HCT116 (cell line): ENCODE data around the gene MRM3.

Experiments
- EZH2 ChIP-seq: fragments of 200-600 bp; sonication (generic); IDR thresholded peaks from 2 replicates; pipeline ENCODE4 v1.6.1; 2017; ENCODE audit warnings: antibody characterized with exemption, mixed run types
- POLR2AphosphoS5 ChIP-seq: IDR thresholded peaks from 2 replicates; pipeline ENCODE4 v1.6.1; 2011; ENCODE audit warnings: mild to moderate bottlenecking, low read depth, low read length, moderate library complexity
- RAD21 ChIP-seq: IDR thresholded peaks from 2 replicates; pipeline ENCODE4 v1.6.1; 2012; ENCODE audit warnings: low read depth, mild to moderate bottlenecking
- YY1 ChIP-seq: IDR thresholded peaks from 2 replicates; pipeline ENCODE4 v1.6.1; 2011; ENCODE audit warnings: low read length, low read depth, moderate library complexity, mild to moderate bottlenecking; ENCODE audit not compliant: insufficient replicate concordance; ENCODE audit errors: extremely low read depth
- TF ChIP-seq, protein P1 (sequence below): IDR thresholded peaks from 2 replicates; pipeline ENCODE4 v1.6.1; 2011; ENCODE audit warnings: mild to moderate bottlenecking, low read length, moderate library complexity; ENCODE audit not compliant: insufficient replicate concordance; ENCODE audit errors: extremely low read depth
- TF ChIP-seq, protein P2 (sequence below), 3 experiments: fragments of 200-600 bp in 1 of 3; sonication (generic) in 1 of 3; IDR thresholded peaks in 2 of 3; conservative IDR thresholded peaks in 1 of 3; 2 replicates each; pipeline ENCODE4 v1.5.1; 2012 to 2017; ENCODE audit warnings: low read depth in 2 of 3, low read length in 2 of 3, antibody characterized with exemption in 1 of 3, borderline replicate concordance in 1 of 3, control low read depth in 1 of 3, mild to moderate bottlenecking in 1 of 3, mixed read lengths in 1 of 3, mixed run types in 1 of 3, moderate library complexity in 1 of 3; ENCODE audit not compliant: insufficient read depth in 1 of 3
- TF ChIP-seq, protein P3 (sequence below): IDR thresholded peaks from 2 replicates; pipeline ENCODE4 v1.6.1; 2012
- TF ChIP-seq, protein P4 (sequence below): IDR thresholded peaks from 2 replicates; pipeline ENCODE4 v1.6.1; 2012; ENCODE audit warnings: low read depth
- TF ChIP-seq, protein P5 (sequence below): IDR thresholded peaks from 2 replicates; pipeline ENCODE4 v1.6.1; 2012

DNA sequence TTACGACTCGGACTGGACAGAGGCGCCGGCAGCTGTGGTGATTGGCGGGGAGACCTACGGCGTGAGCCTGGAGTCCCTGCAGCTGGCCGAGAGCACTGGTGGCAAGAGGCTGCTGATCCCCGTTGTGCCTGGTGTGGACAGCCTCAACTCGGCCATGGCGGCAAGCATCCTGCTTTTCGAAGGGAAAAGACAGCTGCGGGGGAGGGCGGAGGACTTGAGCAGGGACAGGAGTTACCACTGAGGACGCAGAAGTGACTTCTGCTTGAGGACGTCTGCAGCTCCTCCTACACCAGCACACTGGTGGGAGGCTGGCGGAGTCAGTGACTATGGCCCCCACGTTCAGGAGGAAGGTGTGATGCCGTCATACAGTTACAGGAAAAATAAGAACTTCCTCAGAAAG is 9.7 kb downstream of the MRM3 start:
- TF ChIP-seq RAD21, result no peak
- TF ChIP-seq, protein P1, sequence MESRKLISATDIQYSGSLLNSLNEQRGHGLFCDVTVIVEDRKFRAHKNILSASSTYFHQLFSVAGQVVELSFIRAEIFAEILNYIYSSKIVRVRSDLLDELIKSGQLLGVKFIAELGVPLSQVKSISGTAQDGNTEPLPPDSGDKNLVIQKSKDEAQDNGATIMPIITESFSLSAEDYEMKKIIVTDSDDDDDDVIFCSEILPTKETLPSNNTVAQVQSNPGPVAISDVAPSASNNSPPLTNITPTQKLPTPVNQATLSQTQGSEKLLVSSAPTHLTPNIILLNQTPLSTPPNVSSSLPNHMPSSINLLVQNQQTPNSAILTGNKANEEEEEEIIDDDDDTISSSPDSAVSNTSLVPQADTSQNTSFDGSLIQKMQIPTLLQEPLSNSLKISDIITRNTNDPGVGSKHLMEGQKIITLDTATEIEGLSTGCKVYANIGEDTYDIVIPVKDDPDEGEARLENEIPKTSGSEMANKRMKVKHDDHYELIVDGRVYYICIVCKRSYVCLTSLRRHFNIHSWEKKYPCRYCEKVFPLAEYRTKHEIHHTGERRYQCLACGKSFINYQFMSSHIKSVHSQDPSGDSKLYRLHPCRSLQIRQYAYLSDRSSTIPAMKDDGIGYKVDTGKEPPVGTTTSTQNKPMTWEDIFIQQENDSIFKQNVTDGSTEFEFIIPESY, result no peak
- TF ChIP-seq, protein P2, sequence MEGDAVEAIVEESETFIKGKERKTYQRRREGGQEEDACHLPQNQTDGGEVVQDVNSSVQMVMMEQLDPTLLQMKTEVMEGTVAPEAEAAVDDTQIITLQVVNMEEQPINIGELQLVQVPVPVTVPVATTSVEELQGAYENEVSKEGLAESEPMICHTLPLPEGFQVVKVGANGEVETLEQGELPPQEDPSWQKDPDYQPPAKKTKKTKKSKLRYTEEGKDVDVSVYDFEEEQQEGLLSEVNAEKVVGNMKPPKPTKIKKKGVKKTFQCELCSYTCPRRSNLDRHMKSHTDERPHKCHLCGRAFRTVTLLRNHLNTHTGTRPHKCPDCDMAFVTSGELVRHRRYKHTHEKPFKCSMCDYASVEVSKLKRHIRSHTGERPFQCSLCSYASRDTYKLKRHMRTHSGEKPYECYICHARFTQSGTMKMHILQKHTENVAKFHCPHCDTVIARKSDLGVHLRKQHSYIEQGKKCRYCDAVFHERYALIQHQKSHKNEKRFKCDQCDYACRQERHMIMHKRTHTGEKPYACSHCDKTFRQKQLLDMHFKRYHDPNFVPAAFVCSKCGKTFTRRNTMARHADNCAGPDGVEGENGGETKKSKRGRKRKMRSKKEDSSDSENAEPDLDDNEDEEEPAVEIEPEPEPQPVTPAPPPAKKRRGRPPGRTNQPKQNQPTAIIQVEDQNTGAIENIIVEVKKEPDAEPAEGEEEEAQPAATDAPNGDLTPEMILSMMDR (IDR thresholded peaks at IDR 0.05 in 2 of 3, conservative IDR thresholded peaks at IDR 0.05 in 1 of 3; ENCODE audit: borderline replicate concordance in 1 of 3, insufficient read depth in 1 of 3, low read depth in 2 of 3, low read length in 2 of 3), result no peak
- no peak for TF ChIP-seq YY1
- TF ChIP-seq POLR2AphosphoS5, result no peak
- TF ChIP-seq, protein P3, sequence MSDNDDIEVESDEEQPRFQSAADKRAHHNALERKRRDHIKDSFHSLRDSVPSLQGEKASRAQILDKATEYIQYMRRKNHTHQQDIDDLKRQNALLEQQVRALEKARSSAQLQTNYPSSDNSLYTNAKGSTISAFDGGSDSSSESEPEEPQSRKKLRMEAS, result no peak
- TF ChIP-seq, protein P4, sequence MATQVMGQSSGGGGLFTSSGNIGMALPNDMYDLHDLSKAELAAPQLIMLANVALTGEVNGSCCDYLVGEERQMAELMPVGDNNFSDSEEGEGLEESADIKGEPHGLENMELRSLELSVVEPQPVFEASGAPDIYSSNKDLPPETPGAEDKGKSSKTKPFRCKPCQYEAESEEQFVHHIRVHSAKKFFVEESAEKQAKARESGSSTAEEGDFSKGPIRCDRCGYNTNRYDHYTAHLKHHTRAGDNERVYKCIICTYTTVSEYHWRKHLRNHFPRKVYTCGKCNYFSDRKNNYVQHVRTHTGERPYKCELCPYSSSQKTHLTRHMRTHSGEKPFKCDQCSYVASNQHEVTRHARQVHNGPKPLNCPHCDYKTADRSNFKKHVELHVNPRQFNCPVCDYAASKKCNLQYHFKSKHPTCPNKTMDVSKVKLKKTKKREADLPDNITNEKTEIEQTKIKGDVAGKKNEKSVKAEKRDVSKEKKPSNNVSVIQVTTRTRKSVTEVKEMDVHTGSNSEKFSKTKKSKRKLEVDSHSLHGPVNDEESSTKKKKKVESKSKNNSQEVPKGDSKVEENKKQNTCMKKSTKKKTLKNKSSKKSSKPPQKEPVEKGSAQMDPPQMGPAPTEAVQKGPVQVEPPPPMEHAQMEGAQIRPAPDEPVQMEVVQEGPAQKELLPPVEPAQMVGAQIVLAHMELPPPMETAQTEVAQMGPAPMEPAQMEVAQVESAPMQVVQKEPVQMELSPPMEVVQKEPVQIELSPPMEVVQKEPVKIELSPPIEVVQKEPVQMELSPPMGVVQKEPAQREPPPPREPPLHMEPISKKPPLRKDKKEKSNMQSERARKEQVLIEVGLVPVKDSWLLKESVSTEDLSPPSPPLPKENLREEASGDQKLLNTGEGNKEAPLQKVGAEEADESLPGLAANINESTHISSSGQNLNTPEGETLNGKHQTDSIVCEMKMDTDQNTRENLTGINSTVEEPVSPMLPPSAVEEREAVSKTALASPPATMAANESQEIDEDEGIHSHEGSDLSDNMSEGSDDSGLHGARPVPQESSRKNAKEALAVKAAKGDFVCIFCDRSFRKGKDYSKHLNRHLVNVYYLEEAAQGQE, result no peak
- TF ChIP-seq EZH2, result no peak
- TF ChIP-seq, protein P5, sequence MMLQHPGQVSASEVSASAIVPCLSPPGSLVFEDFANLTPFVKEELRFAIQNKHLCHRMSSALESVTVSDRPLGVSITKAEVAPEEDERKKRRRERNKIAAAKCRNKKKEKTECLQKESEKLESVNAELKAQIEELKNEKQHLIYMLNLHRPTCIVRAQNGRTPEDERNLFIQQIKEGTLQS, result no peak
